ENCODE data around the gene GTPBP6.
"Not testable (repeated sequence)": the region's sequence is repeated elsewhere in the genome, so short reads cannot be mapped to it uniquely, and the experiment has no call there.

The GTPBP6 gene

GRCh38 chrX:320126-320783 is 1.7 kb upstream of the GTPBP6 start:
- no peak for FAIRE-seq
- DNase-seq (ENCODE audit: insufficient read length, low spot score): no peak

GRCh38 chrX:319579-320125 is 1.1 kb upstream of the GTPBP6 start:
- no peak for DNase-seq (ENCODE audit: insufficient read length, low spot score)

GRCh38 chrX:318068-318738 is 393 bp downstream of the GTPBP6 start:
- DNase-seq (ENCODE audit: insufficient read length, low spot score) (no peak), FAIRE-seq (no peak)

More at GRCh38 chrX:319579-320125, 1.1 kb upstream of the GTPBP6 start:
- no peak for FAIRE-seq

DNA sequence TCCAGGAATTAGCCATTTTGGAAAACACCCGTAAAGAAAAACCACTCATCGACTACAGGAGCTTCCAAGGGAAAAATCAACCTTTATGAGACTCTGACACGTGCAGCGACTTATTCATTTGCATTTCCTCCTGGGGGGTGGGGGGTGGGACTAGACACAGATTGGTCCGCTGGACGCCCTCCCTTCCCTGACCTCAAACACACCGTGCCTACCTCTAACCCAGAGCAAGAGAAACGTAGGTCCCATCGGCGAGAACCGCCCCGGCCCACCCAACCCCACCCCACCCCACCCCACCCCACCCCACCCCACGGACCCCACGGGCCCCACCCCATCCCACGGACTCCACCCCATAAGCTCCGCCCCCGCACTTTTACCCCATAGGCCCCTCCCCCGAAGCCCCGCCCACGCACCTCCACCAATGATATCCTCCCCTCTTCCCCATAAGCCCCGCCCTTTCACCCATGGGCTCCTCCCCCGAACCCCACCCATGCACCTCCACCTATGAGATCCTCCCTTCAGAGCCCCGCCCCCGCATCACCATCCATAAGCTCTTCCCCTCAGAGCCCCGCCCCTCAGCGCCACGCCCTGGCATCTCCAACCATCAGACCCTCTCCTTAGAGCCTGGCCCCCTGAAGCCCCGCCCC is 1.1 kb downstream of the GTPBP6 start:
- DNase-seq (ENCODE audit: insufficient read length, low spot score): peak; percentile 86

GRCh38 chrX:316351-317325 is 2.0 kb downstream of the GTPBP6 start:
- DNase-seq (ENCODE audit: insufficient read length, low spot score) (no peak), FAIRE-seq (no peak)

More for the DNA sequence above, 1.1 kb downstream of the GTPBP6 start:
- FAIRE-seq: no peak

GRCh38 chrX:314781-315595 is 3.6 kb downstream of the GTPBP6 start:
- FAIRE-seq: no peak
- no peak for DNase-seq (ENCODE audit: insufficient read length, low spot score)

- DNase-seq (ENCODE audit: insufficient read length, low spot score): no peak
- no peak for FAIRE-seq
Measured at GRCh38 chrX:314049-314448, 4.5 kb downstream of the GTPBP6 start.

- DNase-seq (ENCODE audit: insufficient read length, low spot score) (no peak), FAIRE-seq (no peak)
Measured at GRCh38 chrX:313546-313945, 5.0 kb downstream of the GTPBP6 start.

- no peak for FAIRE-seq
Measured at GRCh38 chrX:312621-313331, 5.8 kb downstream of the GTPBP6 start.

DNA sequence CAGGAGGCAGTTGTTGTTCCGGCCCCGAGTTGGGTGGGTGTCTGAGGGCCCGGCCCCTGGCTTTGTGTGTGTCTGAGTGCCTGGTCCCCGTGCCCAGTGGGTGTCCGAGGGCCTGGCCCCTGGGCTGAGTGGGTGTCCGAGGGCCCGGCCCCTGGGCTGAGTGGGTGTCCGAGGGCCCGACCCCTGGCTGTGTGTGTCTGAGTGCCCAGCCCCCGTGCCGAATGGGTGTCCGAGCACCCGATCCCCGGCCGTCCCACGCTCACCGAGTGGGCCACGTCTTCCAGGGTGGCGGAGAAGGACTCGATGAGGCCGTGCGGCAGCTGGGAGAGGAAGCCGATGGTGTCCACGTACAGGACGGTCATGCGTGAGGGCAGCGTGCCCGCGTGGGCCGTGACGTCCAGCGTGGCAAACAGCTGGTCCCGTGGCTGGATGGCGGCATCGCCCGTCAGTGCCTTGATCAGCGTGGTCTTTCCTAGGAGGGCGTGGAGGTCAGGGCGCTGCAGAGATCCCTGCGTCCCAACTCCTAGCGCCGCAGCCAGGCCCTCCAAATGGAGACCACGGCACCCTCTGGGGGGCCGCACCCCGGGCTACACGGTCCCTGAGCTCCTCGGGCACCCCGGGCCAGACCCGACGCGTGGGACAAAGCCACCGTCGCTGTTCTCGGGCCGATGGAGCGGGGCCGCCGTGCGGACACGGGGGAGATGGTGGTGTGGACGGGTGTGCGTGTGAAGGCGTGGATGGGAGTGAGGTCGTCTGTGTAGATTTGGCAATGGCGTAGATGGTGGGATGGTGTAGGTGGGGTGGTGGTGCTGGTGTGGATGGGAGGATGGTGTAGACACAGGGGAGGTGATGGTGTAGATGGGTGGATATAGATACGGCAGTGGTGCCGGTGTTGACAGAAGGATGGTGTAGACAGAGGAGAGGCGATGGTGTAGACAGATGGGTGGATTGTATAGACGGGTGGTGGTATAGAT is 7.2 kb downstream of the GTPBP6 start:
- DNase-seq (ENCODE audit: insufficient read length, low spot score) (no peak), FAIRE-seq (no peak)

More at GRCh38 chrX:312621-313331, 5.8 kb downstream of the GTPBP6 start:
- no peak for DNase-seq (ENCODE audit: insufficient read length, low spot score)

GRCh38 chrX:310621-311155 is 7.9 kb downstream of the GTPBP6 start:
- no peak for DNase-seq (ENCODE audit: insufficient read length, low spot score)
- no peak for FAIRE-seq

GRCh38 chrX:308821-309520 is 9.6 kb downstream of the GTPBP6 start:
- no peak for DNase-seq (ENCODE audit: insufficient read length, low spot score)
- FAIRE-seq: no peak

DNA sequence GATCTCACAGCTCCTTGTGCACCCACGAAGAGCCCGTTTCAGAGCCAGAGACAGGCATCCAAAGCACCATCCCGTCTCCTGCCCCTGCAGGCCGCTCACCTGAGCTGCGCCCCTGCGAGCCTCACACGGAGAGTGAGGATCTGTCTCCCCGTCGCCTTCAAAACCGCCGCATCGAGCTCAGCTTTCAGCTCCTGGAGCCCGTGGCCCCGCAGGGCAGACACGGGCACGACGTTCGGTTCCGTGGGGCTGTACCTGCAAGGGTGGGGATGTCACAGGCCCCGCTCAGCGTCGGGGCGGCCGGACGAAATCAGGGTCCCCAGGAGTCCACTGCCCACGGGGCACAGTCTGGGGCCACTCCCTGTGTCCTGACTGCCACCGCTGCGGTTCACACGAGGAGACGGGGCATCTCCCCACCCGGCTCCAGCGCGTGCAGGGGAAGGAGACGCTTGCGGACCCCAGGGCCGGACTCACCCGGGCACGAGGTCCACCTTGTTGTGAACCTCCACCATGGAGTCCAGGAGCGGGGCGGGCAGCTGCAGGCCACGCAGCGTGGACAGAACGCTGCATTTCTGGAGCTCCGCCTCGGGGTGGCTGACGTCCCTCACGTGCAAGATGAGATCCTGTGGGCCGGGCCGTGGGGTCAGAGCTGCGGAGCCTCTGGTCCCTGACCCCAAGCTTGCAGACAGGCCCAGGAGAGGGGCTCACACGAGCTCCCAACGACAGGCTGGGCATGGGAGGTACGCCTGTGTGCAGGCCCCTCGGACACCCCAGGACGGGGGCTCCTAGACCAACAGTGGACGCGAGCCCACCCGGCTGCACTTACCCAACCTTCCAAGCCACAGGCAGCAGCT is 11.1 kb downstream of the GTPBP6 start:
- DNase-seq (ENCODE audit: insufficient read length, low spot score) (no peak), FAIRE-seq (no peak)

GRCh38 chrX:306614-307251 is 11.9 kb downstream of the GTPBP6 start:
- not testable (repeated sequence) for FAIRE-seq; DNase-seq (ENCODE audit: insufficient read length, low spot score)

GRCh38 chrX:305781-306613 is 12.6 kb downstream of the GTPBP6 start:
- FAIRE-seq; DNase-seq (ENCODE audit: insufficient read length, low spot score): not testable (repeated sequence)
